Loucy (cell line): Measurements from ENCODE around the gene KLHL30.

Experiments
- H2AFZ ChIP-seq: fragments of 200-600 bp; sonication (generic); 2 replicates; pipeline ENCODE4 v1.6.0; 2016; ENCODE audit warnings: antibody characterized with exemption, mild to moderate bottlenecking, low read length, moderate library complexity
- H3F3A ChIP-seq: fragments of 200-600 bp; 2 replicates; pipeline ENCODE4 v1.6.0; 2016; ENCODE audit warnings: antibody characterized with exemption, low read depth, mild to moderate bottlenecking
- H3K27me3 ChIP-seq: fragments of 200-600 bp; sonication (generic); 2 replicates; pipeline ENCODE4 v1.6.1; 2014; ENCODE audit warnings: low read length, mild to moderate bottlenecking; ENCODE audit not compliant: insufficient read depth, poor library complexity, severe bottlenecking
- H3K36me3 ChIP-seq: fragments of 200-600 bp; sonication (generic); 2 replicates; pipeline ENCODE4 v1.6.1; 2016; ENCODE audit warnings: low read length; ENCODE audit not compliant: insufficient read depth
- H3K4me1 ChIP-seq: fragments of 200-600 bp; sonication (generic); 2 replicates; pipeline ENCODE4 v1.5.1; 2014; ENCODE audit warnings: low read length, mild to moderate bottlenecking; ENCODE audit not compliant: insufficient read depth, poor library complexity, severe bottlenecking
- H3K4me2 ChIP-seq: fragments of 200-600 bp; sonication (generic); 2 replicates; pipeline ENCODE4 v1.6.0; 2014; ENCODE audit warnings: antibody characterized with exemption, low read length, low read depth, mild to moderate bottlenecking; ENCODE audit not compliant: poor library complexity, severe bottlenecking
- H3K4me3 ChIP-seq: fragments of 200-600 bp; sonication (generic); 2 replicates; pipeline ENCODE4 v1.5.1; 2014; ENCODE audit warnings: low read length, mild to moderate bottlenecking, mixed read lengths; ENCODE audit not compliant: poor library complexity, severe bottlenecking
- H3K79me2 ChIP-seq: fragments of 200-600 bp; sonication (generic); 2 replicates; pipeline ENCODE4 v1.6.1; 2014; ENCODE audit warnings: low read length; ENCODE audit not compliant: insufficient read depth
- H3K9ac ChIP-seq: fragments of 200-600 bp; sonication (generic); 2 replicates; pipeline ENCODE4 v1.6.0; 2014; ENCODE audit warnings: mild to moderate bottlenecking, low read depth, low read length, moderate library complexity; ENCODE audit not compliant: poor library complexity, severe bottlenecking
- H3K9me2 ChIP-seq: fragments of 200-600 bp; sonication (generic); replicated peaks from 2 replicates; pipeline ENCODE4 v1.6.1; 2016; ENCODE audit warnings: low read depth, low read length, mixed read lengths
- H3K9me3 ChIP-seq: fragments of 200-600 bp; sonication (generic); 2 replicates; pipeline ENCODE4 v1.6.1; 2014; ENCODE audit warnings: mild to moderate bottlenecking, antibody characterized with exemption, low read length, low read depth; ENCODE audit not compliant: insufficient read depth
- H4K20me1 ChIP-seq: fragments of 200-600 bp; sonication (generic); 2 replicates; pipeline ENCODE4 v1.6.0; 2014; ENCODE audit warnings: antibody characterized with exemption, low read length, mild to moderate bottlenecking; ENCODE audit not compliant: insufficient read depth, poor library complexity, severe bottlenecking
- CTCF ChIP-seq: fragments of 200-600 bp; sonication (generic); conservative IDR thresholded peaks from 2 replicates; pipeline ENCODE4 v1.5.1; 2014; ENCODE audit warnings: mild to moderate bottlenecking, antibody characterized with exemption, low read length
- EZH2phosphoT487 ChIP-seq: fragments of 200-600 bp; IDR thresholded peaks from 2 replicates; pipeline ENCODE4 v1.6.1; 2018; ENCODE audit warnings: antibody characterized with exemption, mild to moderate bottlenecking, moderate library complexity, borderline replicate concordance

The KLHL30 gene

GRCh38 chr2:238106698-238107524 lies 31.6 kb upstream of the KLHL30 start:
- Histone ChIP-seq H4K20me1 (no peaks in the 10 kb centered on the region), H3K79me2 (no peaks in the 10 kb centered on the region), H3K9ac (peak overlapping the region; percentile 68), H3K4me2 (peak overlapping the region; percentile 74), H3K4me1 (peaks cover 48% of the 10 kb centered on the region), H2AFZ (no peak overlapping the region), H3K9me2 (no peaks in the 10 kb centered on the region), H3K9me3 (no peaks in the 10 kb centered on the region), H3F3A (no peaks in the 10 kb centered on the region), H3K36me3 (no peaks in the 10 kb centered on the region), H3K4me3 (no peak overlapping the region), H3K27me3 (no peaks in the 10 kb centered on the region)
- no peak for TF ChIP-seq EZH2phosphoT487
- peak; percentile 50; the same call in 1 of the 2 replicates for TF ChIP-seq CTCF

GRCh38 chr2:238107525-238108422 lies 30.7 kb upstream of the KLHL30 start:
- Histone ChIP-seq H3K9me3 (0 out of 2 replicates have a peak, but pooled peaks cover 2% of the 10 kb centered on the region), H3K79me2 (no peaks in the 10 kb centered on the region), H3K4me3 (peak overlapping the region; percentile 59), H3K36me3 (no peaks in the 10 kb centered on the region), H2AFZ (no peak overlapping the region), H3K27me3 (no peaks in the 10 kb centered on the region), H3F3A (no peaks in the 10 kb centered on the region), H3K4me1 (peaks cover 48% of the 10 kb centered on the region), H3K9me2 (no peaks in the 10 kb centered on the region), H3K9ac (peak overlapping the region; percentile 68), H3K4me2 (peak overlapping the region; percentile 74), H4K20me1 (no peaks in the 10 kb centered on the region)
- TF ChIP-seq EZH2phosphoT487 (no peak), CTCF (no peak)

- H3K9ac ChIP-seq, result peak overlapping the region; percentile 68
- no peak for TF ChIP-seq CTCF
- no peak for TF ChIP-seq EZH2phosphoT487
- H2AFZ ChIP-seq, result peak overlapping the region; percentile 37; the same call in 1 of the 2 replicates
- H3K4me2 ChIP-seq, result peak overlapping the region; percentile 74
- H4K20me1 ChIP-seq, result no peaks in the 10 kb centered on the region
- H3K4me1 ChIP-seq, result peaks cover 48% of the 10 kb centered on the region
- H3K36me3 ChIP-seq, result no peaks in the 10 kb centered on the region
- no peaks in the 10 kb centered on the region for H3K27me3 ChIP-seq
- H3K79me2 ChIP-seq, result no peaks in the 10 kb centered on the region
- H3F3A ChIP-seq, result no peaks in the 10 kb centered on the region
- H3K4me3 ChIP-seq, result peak overlapping the region; percentile 59
- no peaks in the 10 kb centered on the region for H3K9me2 ChIP-seq
- 0 out of 2 replicates have a peak, but pooled peaks cover 3% of the 10 kb centered on the region for H3K9me3 ChIP-seq
Measured at GRCh38 chr2:238108423-238109183, 29.9 kb upstream of the KLHL30 start.
